Measurements from ENCODE around the gene ASAP2.
"Not testable (repeated sequence)": the region's sequence is repeated elsewhere in the genome, so short reads cannot be mapped to it uniquely, and the experiment has no call there.

ASAP2 gene

DNA sequence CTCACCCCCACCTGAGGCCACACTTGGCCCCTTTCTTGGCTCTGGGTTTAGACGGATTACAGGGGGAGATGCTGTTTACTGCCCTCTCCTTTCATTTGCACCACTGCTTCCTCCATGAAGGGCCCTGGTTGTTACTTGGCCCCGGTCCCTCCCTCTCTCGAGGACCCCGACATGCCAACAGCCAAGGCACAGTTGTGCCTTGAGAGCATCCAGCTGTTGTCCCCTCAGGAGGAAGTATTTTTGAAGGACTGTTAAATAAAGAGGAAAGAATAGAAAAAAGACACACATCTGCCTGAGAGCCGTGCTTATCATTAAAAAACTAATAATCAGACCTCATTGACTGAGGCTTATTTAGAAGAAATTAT lies 172.8 kb downstream of the ASAP2 start:
- no peak for DNase-seq (ENCODE audit: low read depth in 3 of 3)

GRCh38 chr2:9380702-9381628 lies 174.4 kb downstream of the ASAP2 start:
- DNase-seq (ENCODE audit: low read depth in 3 of 3), result no peak

DNA sequence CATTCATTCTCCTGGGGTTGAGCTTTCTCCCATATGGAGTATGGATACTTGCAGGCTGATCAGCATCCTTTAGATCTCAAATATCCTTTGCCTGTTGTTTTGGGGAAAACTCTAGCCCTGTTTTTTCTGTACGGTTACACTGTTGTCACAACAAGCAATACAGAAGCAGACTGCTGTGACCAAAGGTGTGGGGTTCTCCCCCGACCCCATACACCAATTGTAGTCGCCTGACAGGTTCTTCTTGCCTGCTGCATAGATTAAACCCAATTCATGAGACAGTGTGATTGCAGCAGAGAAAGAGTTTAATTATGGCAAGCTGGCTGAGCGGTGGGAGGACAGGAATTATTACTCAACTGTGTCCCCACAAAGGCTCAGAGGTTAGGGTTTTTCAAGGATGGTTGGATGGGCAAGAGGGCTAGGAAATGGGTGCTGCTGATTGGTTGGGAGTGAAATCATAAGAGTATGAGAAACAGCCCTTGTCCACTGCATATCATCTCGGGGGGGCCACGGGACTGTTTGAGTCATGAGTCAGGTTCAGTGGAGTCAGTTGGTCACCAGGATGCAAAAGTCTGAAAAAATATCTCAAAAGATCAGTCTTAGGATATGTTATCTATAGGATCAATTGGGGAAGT lies 176.1 kb downstream of the ASAP2 start:
- DNase-seq (ENCODE audit: low read depth in 3 of 3), result no peak

- DNase-seq (ENCODE audit: low read depth in 3 of 3), result no peak
Observed at GRCh38 chr2:9384521-9384920, 177.9 kb downstream of the ASAP2 start.

GRCh38 chr2:9385841-9386240 lies 179.2 kb downstream of the ASAP2 start:
- DNase-seq (ENCODE audit: low read depth in 3 of 3), result no peak

DNA sequence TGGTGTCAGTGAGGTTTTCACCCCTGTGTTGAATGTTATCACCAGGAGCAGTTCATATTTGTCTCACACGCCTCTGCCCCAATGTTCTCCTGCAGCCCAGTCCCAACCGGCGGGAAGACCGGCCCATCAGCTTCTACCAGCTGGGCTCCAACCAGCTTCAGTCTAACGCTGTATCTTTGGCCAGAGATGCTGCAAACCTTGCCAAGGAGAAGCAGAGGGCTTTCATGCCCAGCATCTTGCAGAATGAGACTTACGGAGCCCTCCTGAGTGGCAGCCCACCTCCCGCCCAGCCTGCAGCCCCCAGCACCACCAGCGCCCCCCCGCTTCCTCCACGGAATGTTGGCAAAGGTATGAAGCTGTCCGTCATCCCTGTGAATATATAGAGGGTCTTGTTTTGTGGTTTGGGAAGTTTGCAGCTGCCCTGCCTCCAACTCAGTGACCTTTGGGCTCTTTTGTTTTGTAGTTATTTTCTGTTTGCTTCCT lies 181.6 kb downstream of the ASAP2 start:
- DNase-seq (ENCODE audit: low read depth in 3 of 3), result no peak

GRCh38 chr2:9388950-9389911 lies 182.6 kb downstream of the ASAP2 start:
- no peak for DNase-seq (ENCODE audit: low read depth in 3 of 3)

DNA sequence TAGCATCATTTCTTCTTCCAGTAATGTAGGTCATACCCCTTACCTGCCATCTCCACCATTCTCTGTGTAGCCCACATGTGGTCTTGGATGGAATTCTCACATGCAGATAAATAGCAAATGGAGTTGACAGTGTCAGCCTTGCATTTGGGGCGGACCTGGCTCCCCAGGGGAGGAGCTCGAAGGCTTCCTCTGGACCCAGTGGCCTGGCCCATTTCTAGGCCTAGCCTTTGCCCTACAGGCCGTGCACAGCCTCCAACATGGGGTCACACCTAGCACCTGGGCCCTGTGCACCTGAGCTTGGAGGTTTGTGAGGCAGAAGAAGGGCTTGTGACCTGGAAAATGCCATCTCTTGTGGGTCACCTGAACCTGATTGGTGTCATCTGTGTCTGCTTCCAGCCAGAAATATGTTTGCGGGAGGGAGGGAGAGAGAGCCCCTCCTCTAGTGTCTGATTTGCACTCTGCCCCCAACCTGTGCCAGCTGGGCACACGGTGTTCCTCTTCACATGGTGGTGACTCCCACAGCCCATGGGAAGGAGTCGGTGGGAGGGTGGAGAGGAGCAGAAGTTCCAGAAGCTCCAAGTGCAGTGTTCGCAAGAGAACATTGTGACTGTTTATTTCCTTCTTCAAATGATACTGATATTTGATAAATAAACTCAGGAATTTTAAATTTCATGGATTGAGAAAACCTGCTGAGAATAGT lies 183.7 kb downstream of the ASAP2 start:
- no peak for DNase-seq (ENCODE audit: low read depth in 3 of 3)

- DNase-seq (ENCODE audit: low read depth in 3 of 3), result no peak
Observed at GRCh38 chr2:9390991-9391390, 184.4 kb downstream of the ASAP2 start.

- DNase-seq (ENCODE audit: low read depth in 3 of 3), result no peak
Observed at GRCh38 chr2:9391961-9392720, 185.5 kb downstream of the ASAP2 start.

- no peak for DNase-seq (ENCODE audit: low read depth in 3 of 3)
Observed at GRCh38 chr2:9392898-9393765, 186.5 kb downstream of the ASAP2 start.

GRCh38 chr2:9394816-9395215 lies 188.2 kb downstream of the ASAP2 start:
- DNase-seq (ENCODE audit: low read depth in 3 of 3), result no peak

DNA sequence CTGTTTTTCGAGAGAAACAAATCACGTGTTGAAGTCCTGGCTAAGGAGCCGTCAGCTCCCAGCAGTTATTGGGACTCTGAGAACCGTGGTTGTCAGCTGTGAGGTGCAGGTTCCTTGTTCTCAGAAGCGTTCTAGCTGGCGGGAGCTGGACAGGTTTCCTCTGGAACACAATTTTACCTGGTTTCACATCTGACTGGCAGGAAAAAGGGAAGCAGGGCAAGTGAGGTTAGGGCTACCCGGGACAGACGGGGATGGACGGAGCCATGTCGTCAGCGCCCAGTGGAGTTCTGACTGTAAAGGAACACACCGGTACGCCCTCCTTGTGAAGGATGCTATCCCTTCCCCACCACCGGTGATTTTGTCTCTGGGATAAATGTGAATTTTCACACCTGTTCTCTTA lies 190.6 kb downstream of the ASAP2 start:
- DNase-seq (ENCODE audit: low read depth in 3 of 3), result no peak

DNA sequence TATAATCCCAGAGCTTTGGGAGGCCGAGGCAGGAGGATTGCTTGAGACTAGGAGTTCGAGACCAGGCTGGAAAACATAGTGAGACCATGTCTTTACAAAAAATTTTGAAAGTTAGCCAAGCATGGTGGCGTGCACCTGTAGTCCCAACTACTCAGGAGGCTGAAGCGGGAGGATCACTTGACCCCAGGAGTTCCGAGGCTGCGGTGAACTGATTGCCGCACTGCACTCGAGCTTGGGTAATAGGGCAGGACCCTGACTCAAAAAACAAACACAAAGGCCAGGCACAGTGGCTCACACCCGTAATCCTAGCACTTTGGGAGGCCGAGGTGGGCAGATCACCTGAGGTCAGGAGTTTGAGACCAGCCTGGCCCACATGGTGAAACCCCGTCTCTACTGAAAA lies 191.6 kb downstream of the ASAP2 start:
- DNase-seq (ENCODE audit: low read depth in 3 of 3), result not testable (repeated sequence)

DNA sequence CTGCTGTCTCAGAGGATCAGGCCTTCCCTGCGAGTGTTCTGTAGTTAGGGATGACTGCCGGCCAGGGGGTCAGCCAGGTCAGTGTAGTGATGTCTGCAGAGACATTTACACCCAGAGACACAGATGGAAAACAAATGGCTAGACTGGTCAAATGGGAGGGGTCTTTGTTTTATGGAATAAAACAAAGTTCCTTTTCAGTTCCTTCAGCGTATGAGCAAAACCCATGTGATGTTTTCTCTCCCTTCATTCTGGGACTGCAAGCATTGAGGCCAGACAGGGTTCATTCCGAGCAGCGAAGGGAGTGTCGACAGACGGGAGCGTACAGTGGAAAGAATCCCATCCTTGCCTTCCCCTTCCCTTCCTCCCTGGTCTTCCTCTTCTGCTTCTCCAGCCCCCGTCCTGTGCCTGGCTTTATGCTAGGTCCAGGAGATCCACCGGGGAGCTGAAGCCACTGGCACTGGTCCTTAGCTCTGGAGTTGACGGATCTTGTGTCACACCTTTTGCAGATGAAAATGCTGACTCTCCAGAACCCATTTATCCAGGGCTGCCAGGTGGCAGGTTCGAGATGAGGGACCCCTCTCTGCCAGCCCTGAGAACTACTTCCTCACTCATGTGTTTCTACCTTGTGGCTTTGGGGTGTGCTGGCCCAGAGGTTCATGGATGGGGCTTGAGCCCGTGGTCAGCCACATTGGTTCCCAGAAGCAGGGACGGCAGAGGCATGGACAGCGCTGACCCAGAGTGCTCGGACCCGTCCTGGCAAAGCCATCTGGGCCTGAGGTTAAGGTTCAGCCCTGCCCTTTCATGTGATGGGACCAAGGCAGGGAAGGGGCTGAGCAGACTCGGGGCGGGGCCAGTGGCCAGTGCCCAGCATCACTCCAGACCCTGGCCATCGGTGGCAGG lies 192.5 kb downstream of the ASAP2 start:
- DNase-seq (ENCODE audit: low read depth in 3 of 3), result no peak

DNA sequence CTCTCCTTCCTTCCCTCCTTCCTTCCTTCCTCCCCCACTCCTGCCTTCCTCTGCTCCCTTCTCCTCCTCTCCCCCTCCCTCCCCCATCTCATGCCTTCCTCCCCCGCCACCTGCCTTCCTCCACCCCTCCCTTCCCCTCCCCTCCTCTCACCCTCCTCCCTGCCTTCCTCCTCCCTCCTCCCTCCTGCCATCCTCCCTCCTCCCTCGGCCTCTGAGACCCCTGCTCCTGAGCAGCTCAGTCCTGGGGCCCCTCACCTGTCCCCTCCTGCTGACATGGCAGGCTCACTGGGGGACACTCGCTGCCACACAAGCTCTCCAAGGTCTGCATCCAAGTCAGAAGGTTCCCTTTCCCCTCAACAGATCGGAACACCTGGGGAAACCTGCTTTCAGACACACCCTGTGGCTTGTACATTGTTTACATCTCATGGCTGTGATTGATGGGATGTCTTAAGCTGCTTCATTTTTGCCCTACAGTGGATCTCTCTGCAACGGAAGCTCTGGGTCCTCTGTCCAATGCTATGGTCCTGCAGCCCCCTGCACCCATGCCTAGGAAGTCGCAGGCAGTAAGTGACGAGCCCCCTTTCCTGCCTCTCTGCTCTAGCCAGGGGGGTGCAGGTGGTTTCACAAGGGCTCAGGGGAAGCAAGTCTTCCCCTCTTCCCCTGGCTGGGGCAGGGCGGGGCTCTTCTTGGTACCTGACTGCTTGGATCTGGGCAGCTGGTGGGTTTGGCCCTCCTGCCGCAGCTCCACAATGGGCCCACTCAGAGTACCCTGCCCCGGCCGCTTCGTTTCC lies 193.9 kb downstream of the ASAP2 start:
- no peak for DNase-seq (ENCODE audit: low read depth in 3 of 3)

DNA sequence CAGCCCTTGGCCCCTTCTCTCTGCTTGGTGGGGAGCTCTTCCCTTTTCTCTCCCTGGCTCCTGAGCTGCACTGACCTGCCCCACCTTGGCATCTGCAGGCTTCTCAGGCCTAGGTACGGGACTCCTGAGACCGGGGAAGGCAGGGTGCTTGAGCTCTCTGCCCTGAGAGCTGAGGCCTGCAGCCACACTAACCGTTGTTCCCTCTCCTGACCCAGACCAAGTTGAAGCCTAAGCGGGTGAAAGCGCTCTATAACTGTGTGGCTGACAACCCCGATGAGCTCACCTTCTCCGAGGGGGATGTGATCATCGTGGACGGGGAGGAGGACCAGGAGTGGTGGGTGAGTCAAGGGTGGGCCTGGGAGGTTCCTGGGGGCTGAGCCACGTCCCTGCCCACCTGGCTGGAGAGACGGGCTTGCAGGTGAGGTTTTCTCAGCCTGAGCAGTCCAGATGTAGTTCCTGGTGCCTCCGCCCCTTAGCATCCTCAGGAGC lies 194.5 kb downstream of the ASAP2 start:
- no peak for DNase-seq (ENCODE audit: low read depth in 3 of 3)

All from stimulated activated CD4-positive, alpha-beta T cell treated with anti-CD3 and anti-CD28 coated beads, TNF-alpha, amount 100 ng/mL, for 4 hours (primary cell).